WTC11 (cell line): ENCODE data around the gene SNRPD3.
"Not testable (repeated sequence)": the region's sequence is repeated elsewhere in the genome, so short reads cannot be mapped to it uniquely, and the experiment has no call there.

Source experiments
- CTCF ChIP-seq: fragments of 200-600 bp; IDR thresholded peaks from 2 replicates; pipeline ENCODE4 v1.8.0; 2022; ENCODE audit warnings: antibody characterized with exemption
- NR1H2 ChIP-seq: sonication (generic); formaldehyde crosslinking; IDR thresholded peaks from 2 replicates; pipeline ENCODE4 v1.9.0; 2021; ENCODE audit warnings: mild to moderate bottlenecking, moderate library complexity, missing genetic modification reagents
- ZBTB21 ChIP-seq: sonication (generic); formaldehyde crosslinking; IDR thresholded peaks from 2 replicates; pipeline ENCODE4 v1.8.1; 2023; ENCODE audit warnings: mild to moderate bottlenecking, missing genetic modification reagents, borderline replicate concordance
- ZNF317 ChIP-seq: sonication (generic); formaldehyde crosslinking; IDR thresholded peaks from 2 replicates; pipeline ENCODE4 v1.8.1; 2023; ENCODE audit warnings: low read depth, mild to moderate bottlenecking, moderate library complexity, missing genetic modification reagents, borderline replicate concordance

- TF ChIP-seq NR1H2 (CRISPR knock-in tag); ZBTB21 (CRISPR knock-in tag); ZNF317; CTCF: not testable (repeated sequence)
Observed at GRCh38 chr22:24552503-24553286, 3.1 kb upstream of the SNRPD3 start.
